GM18520 (cell line): ENCODE data around the gene WRAP73.

Source experiments
- ATAC-seq: cut with Tn5 transposase; IDR thresholded peaks from one replicate; pipeline ENCODE4 v1.9.1; 2021; ENCODE audit not compliant: unreplicated experiment

The WRAP73 gene

GRCh38 chr1:3614755-3615742 is 34.9 kb downstream of the WRAP73 start:
- no peak for ATAC-seq

GRCh38 chr1:3612123-3612522 is 37.8 kb downstream of the WRAP73 start:
- ATAC-seq = no peak

GRCh38 chr1:3611170-3612019 is 38.5 kb downstream of the WRAP73 start, which contains the start of gene MEGF6:
Gene MEGF6 (minus strand): TSS chr1:3611508. CDS start chr1:3611268, 240 bp downstream.
- ATAC-seq = no peak

- ATAC-seq = no peak
Observed at GRCh38 chr1:3610527-3611169, 39.3 kb downstream of the WRAP73 start.

- no peak for ATAC-seq
Observed at GRCh38 chr1:3609769-3610526, 40.0 kb downstream of the WRAP73 start.

GRCh38 chr1:3609016-3609768 is 40.7 kb downstream of the WRAP73 start:
- no peak for ATAC-seq

GRCh38 chr1:3608154-3608553 is 41.7 kb downstream of the WRAP73 start:
- no peak for ATAC-seq

- ATAC-seq = no peak
Observed at GRCh38 chr1:3607703-3608065, 42.2 kb downstream of the WRAP73 start.

- ATAC-seq = no peak
Observed at GRCh38 chr1:3606779-3607702, 42.9 kb downstream of the WRAP73 start.

- ATAC-seq = no peak
Observed at GRCh38 chr1:3604997-3605823, 44.7 kb downstream of the WRAP73 start.

- ATAC-seq = no peak
Observed at GRCh38 chr1:3604468-3604974, 45.4 kb downstream of the WRAP73 start.

- ATAC-seq = no peak
Observed at GRCh38 chr1:3603571-3604467, 46.1 kb downstream of the WRAP73 start.

- ATAC-seq = no peak
Observed at GRCh38 chr1:3603156-3603555, 46.7 kb downstream of the WRAP73 start.

- no peak for ATAC-seq
Observed at GRCh38 chr1:3602375-3602774, 47.5 kb downstream of the WRAP73 start.

- ATAC-seq = no peak
Observed at GRCh38 chr1:3601743-3602142, 48.2 kb downstream of the WRAP73 start.

- no peak for ATAC-seq
Observed at GRCh38 chr1:3600354-3600753, 49.5 kb downstream of the WRAP73 start.

GRCh38 chr1:3599816-3600215 is 50.1 kb downstream of the WRAP73 start:
- ATAC-seq = no peak
